ENCODE results near the gene ADCY2. TPM values are rescaled to one million over a fixed set of nuclear protein-coding genes. Genes with fewer than 3 reads are reported as not detected.

The ADCY2 gene
- total RNA-seq, 1 experiment from 2014 or later, result not detected

DNA sequence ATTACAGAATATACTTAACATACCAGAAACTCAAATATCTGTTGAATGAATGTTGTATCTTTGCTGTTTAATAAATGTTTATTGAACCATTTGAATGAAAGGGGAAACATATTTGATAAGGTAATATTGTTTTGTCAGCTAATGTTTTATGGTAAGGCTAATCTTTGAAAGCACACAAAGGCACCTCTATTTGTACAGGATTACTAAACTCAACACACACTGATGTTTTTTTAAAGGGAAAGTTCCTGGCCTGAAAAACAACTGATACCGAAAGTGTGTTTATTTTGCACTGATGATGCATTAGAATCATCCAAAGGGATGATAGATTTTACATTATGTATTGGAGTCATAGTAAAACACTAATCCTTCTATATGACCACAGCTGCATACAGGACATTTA, 82.5 kb downstream of the ADCY2 start:
- H3K4me3 Mint-ChIP-seq (ENCODE audit: unreplicated experiment), result no peak overlapping the region
- no peak for TF ChIP-seq CTCF (IDR thresholded peaks at IDR 0.05; ENCODE audit: unreplicated experiment)
- no peaks in the 10 kb centered on the region for H3K27me3 Mint-ChIP-seq (ENCODE audit: insufficient read depth, unreplicated experiment)
- no peak overlapping the region for H3K27ac Mint-ChIP-seq (ENCODE audit: low read depth, unreplicated experiment)
- BruUV-seq (replicated peaks), result no TSS peak
- H3K9me3 Mint-ChIP-seq (ENCODE audit: unreplicated experiment), result peaks cover 36% of the 10 kb centered on the region
- ChIA-PET POLR2A (no interaction called here), CTCF (no interaction called here)
- no peak for DNase-seq (ENCODE audit: unreplicated experiment)
- intact Hi-C loops (cut with micrococcal nuclease), result no loop called here
- no peaks in the 10 kb centered on the region for H3K4me1 Mint-ChIP-seq (ENCODE audit: insufficient read depth, unreplicated experiment)
- H3K36me3 Mint-ChIP-seq (ENCODE audit: insufficient read depth, unreplicated experiment), result peaks cover 4% of the 10 kb centered on the region

DNA sequence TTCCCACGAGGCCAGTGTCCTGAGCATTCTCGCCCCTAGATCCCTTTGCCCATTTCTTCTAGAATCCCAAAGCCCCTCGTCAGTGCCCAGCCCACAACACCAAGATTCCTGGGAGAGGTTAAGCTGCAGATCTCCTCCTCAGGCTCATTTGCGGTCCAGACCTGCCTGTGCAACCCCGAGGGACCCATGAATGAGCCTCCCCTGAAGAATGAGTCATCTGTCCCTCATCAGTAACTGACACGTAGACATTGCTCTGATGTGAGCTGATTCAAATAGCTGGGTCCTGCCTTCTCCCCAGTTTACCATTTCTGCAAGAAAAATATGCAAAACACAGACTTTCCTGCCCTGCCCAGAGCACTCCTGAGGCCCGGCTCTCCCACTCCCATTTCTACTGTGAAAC, 92.8 kb downstream of the ADCY2 start:
- BruUV-seq (replicated peaks), result no TSS peak
- ChIA-PET POLR2A (no interaction called here), CTCF (no interaction called here)
- DNase-seq (ENCODE audit: unreplicated experiment), result no peak
- Mint-ChIP-seq H3K4me3 (ENCODE audit: unreplicated experiment) (no peak overlapping the region), H3K36me3 (ENCODE audit: insufficient read depth, unreplicated experiment) (no peaks in the 10 kb centered on the region), H3K9me3 (ENCODE audit: unreplicated experiment) (peaks cover 17% of the 10 kb centered on the region), H3K27ac (ENCODE audit: low read depth, unreplicated experiment) (no peak overlapping the region), H3K4me1 (ENCODE audit: insufficient read depth, unreplicated experiment) (no peaks in the 10 kb centered on the region), H3K27me3 (ENCODE audit: insufficient read depth, unreplicated experiment) (peaks cover 12% of the 10 kb centered on the region)
- no peak for TF ChIP-seq CTCF (IDR thresholded peaks at IDR 0.05; ENCODE audit: unreplicated experiment)
- intact Hi-C loops (cut with micrococcal nuclease), result no loop called here

DNA sequence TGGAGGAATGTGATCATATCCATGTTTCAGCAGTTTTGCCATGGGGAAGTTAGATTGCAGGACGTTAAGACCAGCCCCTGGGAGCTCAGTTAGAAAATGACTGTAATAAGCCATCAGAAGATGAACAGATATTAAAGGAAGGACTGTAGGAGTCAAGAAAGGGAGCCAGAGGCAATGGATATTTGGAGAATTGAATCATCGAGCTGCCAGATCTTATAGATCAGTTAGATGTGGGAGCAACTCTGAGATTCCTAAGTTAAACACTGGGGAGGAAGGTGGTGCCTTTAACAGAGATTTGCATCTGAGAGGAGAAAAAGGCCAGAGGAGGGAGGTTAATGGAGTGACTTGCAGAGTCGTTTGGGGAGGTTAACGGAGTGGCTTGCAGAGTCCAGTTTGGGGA, 96.4 kb downstream of the ADCY2 start:
- H3K27me3 Mint-ChIP-seq (ENCODE audit: insufficient read depth, unreplicated experiment), result no peaks in the 10 kb centered on the region
- intact Hi-C loops (cut with micrococcal nuclease), result no loop called here
- no peak overlapping the region for H3K4me3 Mint-ChIP-seq (ENCODE audit: unreplicated experiment)

GRCh38 chr5:7493081-7493480, 97.1 kb downstream of the ADCY2 start:
- H3K36me3 Mint-ChIP-seq (ENCODE audit: insufficient read depth, unreplicated experiment), result no peaks in the 10 kb centered on the region
- CTCF ChIA-PET, result no interaction called here
- no peak for DNase-seq (ENCODE audit: unreplicated experiment)
- intact Hi-C loops (cut with micrococcal nuclease), result no loop called here
- POLR2A ChIA-PET, result no interaction called here
- no peak overlapping the region for H3K4me3 Mint-ChIP-seq (ENCODE audit: unreplicated experiment)
- no peak overlapping the region for H3K27ac Mint-ChIP-seq (ENCODE audit: low read depth, unreplicated experiment)
- H3K9me3 Mint-ChIP-seq (ENCODE audit: unreplicated experiment), result peaks cover 16% of the 10 kb centered on the region
- no TSS peak for BruUV-seq (replicated peaks)
- TF ChIP-seq CTCF (IDR thresholded peaks at IDR 0.05; ENCODE audit: unreplicated experiment), result no peak
- no peaks in the 10 kb centered on the region for H3K4me1 Mint-ChIP-seq (ENCODE audit: insufficient read depth, unreplicated experiment)
- no peaks in the 10 kb centered on the region for H3K27me3 Mint-ChIP-seq (ENCODE audit: insufficient read depth, unreplicated experiment)

More for the DNA sequence above, 96.4 kb downstream of the ADCY2 start:
- Mint-ChIP-seq H3K4me1 (ENCODE audit: insufficient read depth, unreplicated experiment) (no peaks in the 10 kb centered on the region), H3K9me3 (ENCODE audit: unreplicated experiment) (peaks cover 17% of the 10 kb centered on the region), H3K36me3 (ENCODE audit: insufficient read depth, unreplicated experiment) (no peaks in the 10 kb centered on the region), H3K27ac (ENCODE audit: low read depth, unreplicated experiment) (no peak overlapping the region)
- CTCF ChIA-PET, result no interaction called here
- DNase-seq (ENCODE audit: unreplicated experiment), result no peak
- no peak for TF ChIP-seq CTCF (IDR thresholded peaks at IDR 0.05; ENCODE audit: unreplicated experiment)
- no TSS peak for BruUV-seq (replicated peaks)
- POLR2A ChIA-PET, result no interaction called here

Measured in MCF 10A (cell line).